Measurements from ENCODE around the gene STKLD1.
"Not testable (repeated sequence)": the region's sequence is repeated elsewhere in the genome, so short reads cannot be mapped to it uniquely, and the experiment has no call there.

STKLD1 gene

DNA sequence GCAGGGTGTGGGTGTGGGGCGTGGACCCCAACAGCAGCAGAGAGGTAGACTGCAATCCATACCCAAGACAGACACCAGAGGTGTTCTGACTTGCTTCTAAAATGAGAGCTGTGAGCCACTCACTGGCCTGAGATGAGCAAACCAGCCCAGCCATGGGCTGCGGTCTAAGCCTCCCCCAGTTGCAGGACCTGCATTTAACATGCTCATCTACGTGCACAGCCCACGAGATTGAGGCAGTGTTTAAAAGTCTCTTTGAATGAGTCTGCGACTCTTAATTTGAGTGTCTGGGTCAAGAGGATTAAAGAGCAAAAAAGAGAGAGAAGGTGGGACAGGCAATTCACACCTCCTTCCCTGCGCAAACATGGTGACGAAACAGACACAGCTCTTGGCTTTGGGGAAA is 6.2 kb upstream of the STKLD1 start:
- H3K4me3 ChIP-seq (replicated peaks; ENCODE audit: low read depth, low read length) = no peak overlapping the region
- TF ChIP-seq, protein P1, sequence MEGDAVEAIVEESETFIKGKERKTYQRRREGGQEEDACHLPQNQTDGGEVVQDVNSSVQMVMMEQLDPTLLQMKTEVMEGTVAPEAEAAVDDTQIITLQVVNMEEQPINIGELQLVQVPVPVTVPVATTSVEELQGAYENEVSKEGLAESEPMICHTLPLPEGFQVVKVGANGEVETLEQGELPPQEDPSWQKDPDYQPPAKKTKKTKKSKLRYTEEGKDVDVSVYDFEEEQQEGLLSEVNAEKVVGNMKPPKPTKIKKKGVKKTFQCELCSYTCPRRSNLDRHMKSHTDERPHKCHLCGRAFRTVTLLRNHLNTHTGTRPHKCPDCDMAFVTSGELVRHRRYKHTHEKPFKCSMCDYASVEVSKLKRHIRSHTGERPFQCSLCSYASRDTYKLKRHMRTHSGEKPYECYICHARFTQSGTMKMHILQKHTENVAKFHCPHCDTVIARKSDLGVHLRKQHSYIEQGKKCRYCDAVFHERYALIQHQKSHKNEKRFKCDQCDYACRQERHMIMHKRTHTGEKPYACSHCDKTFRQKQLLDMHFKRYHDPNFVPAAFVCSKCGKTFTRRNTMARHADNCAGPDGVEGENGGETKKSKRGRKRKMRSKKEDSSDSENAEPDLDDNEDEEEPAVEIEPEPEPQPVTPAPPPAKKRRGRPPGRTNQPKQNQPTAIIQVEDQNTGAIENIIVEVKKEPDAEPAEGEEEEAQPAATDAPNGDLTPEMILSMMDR (IDR thresholded peaks at IDR 0.05; ENCODE audit: low read depth, low read length, missing control alignments) = no peak
- DNase-seq (ENCODE audit: extremely low read depth, low read depth) = no peak

GRCh38 chr9:133370685-133371084 is 5.5 kb upstream of the STKLD1 start:
- H3K4me3 ChIP-seq (replicated peaks; ENCODE audit: low read depth, low read length) = no peak overlapping the region
- no peak for DNase-seq (ENCODE audit: extremely low read depth, low read depth)
- TF ChIP-seq, protein P1 (IDR thresholded peaks at IDR 0.05; ENCODE audit: low read depth, low read length, missing control alignments) = no peak

- DNase-seq (ENCODE audit: extremely low read depth, low read depth) = no peak
- H3K4me3 ChIP-seq (replicated peaks; ENCODE audit: low read depth, low read length) = no peak overlapping the region
- TF ChIP-seq, protein P1 (IDR thresholded peaks at IDR 0.05; ENCODE audit: low read depth, low read length, missing control alignments) = no peak
Observed at GRCh38 chr9:133371261-133371711, 4.9 kb upstream of the STKLD1 start.

GRCh38 chr9:133372144-133372543 is 4.0 kb upstream of the STKLD1 start:
- TF ChIP-seq, protein P1 (IDR thresholded peaks at IDR 0.05; ENCODE audit: low read depth, low read length, missing control alignments) = no peak
- no peak for DNase-seq (ENCODE audit: extremely low read depth, low read depth)
- H3K4me3 ChIP-seq (replicated peaks; ENCODE audit: low read depth, low read length) = no peak overlapping the region

GRCh38 chr9:133374612-133375115 is 1.5 kb upstream of the STKLD1 start:
- DNase-seq (ENCODE audit: extremely low read depth, low read depth) = no peak

DNA sequence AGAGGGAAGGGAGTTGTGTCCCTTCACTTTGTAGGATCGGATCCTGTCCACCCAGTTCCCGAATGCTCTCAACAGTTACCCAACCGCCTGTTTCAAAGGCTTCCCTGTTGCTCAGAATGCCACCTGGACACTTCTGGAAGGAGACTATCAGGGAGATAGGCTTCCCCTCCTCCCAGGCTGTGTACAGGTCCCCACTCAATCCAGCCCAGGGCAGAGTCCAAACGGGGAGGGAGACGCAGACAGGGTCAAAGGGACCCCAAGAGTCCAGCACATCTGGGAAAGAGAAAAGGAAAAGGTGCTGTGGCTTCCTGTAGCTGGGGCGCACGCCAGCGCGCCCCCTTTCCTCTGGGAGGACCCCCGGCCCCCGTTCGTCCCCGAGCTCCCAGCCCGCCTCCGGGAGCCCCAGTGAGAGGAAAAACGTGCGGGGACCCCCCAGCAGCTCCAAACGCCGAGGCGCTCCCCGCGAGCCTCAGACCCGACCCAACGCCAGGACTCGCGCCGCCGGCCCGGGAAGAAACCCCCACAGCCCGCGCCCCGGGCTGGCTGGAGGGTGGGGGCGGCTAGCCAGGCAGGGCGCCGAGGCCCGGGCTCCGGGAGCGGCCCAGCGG is 946 bp upstream of the STKLD1 start:
- DNase-seq (ENCODE audit: extremely low read depth, low read depth) = no peak
- peak overlapping the region; percentile 94 for H3K4me3 ChIP-seq (replicated peaks; ENCODE audit: low read depth, low read length)
- TF ChIP-seq, protein P1 (IDR thresholded peaks at IDR 0.05; ENCODE audit: low read depth, low read length, missing control alignments) = peak; percentile 29

More at GRCh38 chr9:133374612-133375115, 1.5 kb upstream of the STKLD1 start:
- peak overlapping the region; percentile 94 for H3K4me3 ChIP-seq (replicated peaks; ENCODE audit: low read depth, low read length)
- TF ChIP-seq, protein P1 (IDR thresholded peaks at IDR 0.05; ENCODE audit: low read depth, low read length, missing control alignments) = no peak

GRCh38 chr9:133377280-133377679 is 1.1 kb downstream of the STKLD1 start:
- H3K4me3 ChIP-seq (replicated peaks; ENCODE audit: low read depth, low read length); DNase-seq (ENCODE audit: extremely low read depth, low read depth): not testable (repeated sequence)
